ENCODE measurements around the gene RAB2B. TPM values are rescaled to one million over a fixed set of nuclear protein-coding genes. Genes with fewer than 3 reads are reported as not detected.
A peak's percentile ranks its signal among the peaks of the same experiment; 100 is the strongest.

RAB2B gene
- 15.6 TPM for total RNA-seq
- polyA plus RNA-seq: 15.7 TPM
- long read RNA-seq, donor 1, partial matches to known transcripts: 0 of 1 reads
- long read RNA-seq, donor 1, other reads (novel, unspliced or antisense): 0 of 1 reads
- long read RNA-seq, donor 2: 0 reads
- long read RNA-seq, donor 3, partial matches to known transcripts: 0 of 6 reads
- long read RNA-seq, donor 3, other reads (novel, unspliced or antisense): 0 of 6 reads
- long read RNA-seq, donor 4, partial matches to known transcripts: 0 of 2 reads
- long read RNA-seq, donor 4, other reads (novel, unspliced or antisense): 0 of 2 reads
- long read RNA-seq, donor 5, partial matches to known transcripts: 0 of 6 reads
- long read RNA-seq, donor 5, other reads (novel, unspliced or antisense): 0 of 6 reads
- long read RNA-seq, donor 6, partial matches to known transcripts: 5 of 12 reads
- long read RNA-seq, donor 6, other reads (novel, unspliced or antisense): 0 of 12 reads
- long read RNA-seq, donor 7, transcript RAB2B-201 (8 exons, 2,928 nt): major isoform, 5 of 7 reads
- long read RNA-seq, donor 7, partial matches to known transcripts: 0 of 7 reads
- long read RNA-seq, donor 7, other reads (novel, unspliced or antisense): 0 of 7 reads
- long read RNA-seq, donor 8, partial matches to known transcripts: 0 of 1 reads
- long read RNA-seq, donor 8, other reads (novel, unspliced or antisense): 0 of 1 reads
- long read RNA-seq, donor 9: 0 reads
- long read RNA-seq, donor 10, partial matches to known transcripts: 0 of 4 reads
- long read RNA-seq, donor 10, other reads (novel, unspliced or antisense): 0 of 4 reads

DNA sequence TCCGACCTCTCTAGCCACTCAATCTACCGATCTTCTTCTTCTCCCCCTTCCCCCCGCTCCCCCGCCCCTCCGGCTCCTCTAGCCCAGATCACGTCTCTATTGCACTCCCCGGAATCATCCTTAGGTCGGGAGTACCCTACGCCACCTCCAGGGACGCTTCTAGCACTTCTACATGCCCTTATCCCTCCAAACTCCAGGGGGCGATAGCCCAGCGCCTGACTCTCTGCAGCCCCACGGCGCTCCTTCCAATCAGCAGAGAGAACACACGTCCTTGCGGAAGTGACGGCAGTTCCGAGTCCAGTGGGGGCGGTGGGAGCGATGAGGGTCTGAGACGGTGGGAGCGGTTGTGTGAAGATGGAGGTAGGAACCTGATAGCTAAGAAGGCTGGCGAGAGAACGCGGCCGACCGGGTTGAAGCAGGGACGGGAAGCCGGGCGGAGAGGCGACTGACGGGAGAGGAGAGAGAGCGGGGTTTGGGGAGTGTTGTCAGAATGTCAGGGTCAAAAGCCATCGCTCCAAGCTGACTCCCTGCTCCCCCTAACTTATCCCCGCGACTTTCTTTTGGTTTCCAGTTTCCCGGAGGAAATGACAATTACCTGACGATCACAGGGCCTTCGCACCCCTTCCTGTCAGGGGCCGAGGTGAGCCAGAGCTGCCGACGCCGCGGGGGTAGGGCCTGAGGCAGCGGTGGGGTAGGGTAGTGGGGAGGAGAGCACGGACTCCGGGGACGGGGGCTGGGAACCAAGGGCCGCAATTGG is at the start of gene RAB2B, which contains the start of gene TOX4:
RAB2B (minus strand) TSS at position 35 of the 757 bp plus-strand sequence. CDS start 87 bp downstream, outside the sequence.
TOX4 (plus strand) TSS at position 271 of the 757 bp plus-strand sequence; CDS start at position 355, 84 bp downstream.
- peaks cover 3 to 9% of the 10 kb centered on the region in 2 donors for H3K4me1 ChIP-seq (ENCODE audit: control insufficient read depth in 2 of 2, insufficient read depth in 2 of 2, low read length in 2 of 2)
- H3K4me3 ChIP-seq (ENCODE audit: low read length in 2 of 2): peak within 1 kb of the TSS; percentile 51 to 80
- H3K27me3 ChIP-seq (ENCODE audit: control insufficient read depth in 2 of 2, insufficient read depth in 1 of 2, low read length in 1 of 2): no peaks in the 10 kb centered on the region
- peaks cover 3 to 8% of the 10 kb centered on the region in 2 donors for H3K36me3 ChIP-seq (ENCODE audit: control insufficient read depth in 2 of 2, insufficient read depth in 2 of 2, low read length in 1 of 2)
- no peaks in the 10 kb centered on the region for H3K9me3 ChIP-seq (ENCODE audit: control insufficient read depth in 2 of 2, insufficient read depth in 1 of 2, low read length in 1 of 2)
- peak; percentile 95 to 100 (median 98) for DNase-seq (ENCODE audit: low read depth in 6 of 9, low spot score in 9 of 9)
- peak within 1 kb of the TSS; percentile 87 for H3K27ac ChIP-seq (ENCODE audit: low read depth in 1 of 2, low read length in 1 of 2)
- under 1% methylated on average over 49 of the region's 49 CpGs for WGBS

- H3K27ac ChIP-seq (ENCODE audit: low read depth in 1 of 2, low read length in 1 of 2): peak within 1 kb of the TSS; percentile 78 to 80
- peak; percentile 67 to 92 (median 82) for DNase-seq (ENCODE audit: low read depth in 6 of 9, low spot score in 9 of 9)
These were observed 49.4 kb upstream of the RAB2B start, which contains the start of gene SALL2 for GRCh38 chr14:21525962-21526671. Gene SALL2 (minus strand): TSS chr14:21526346. CDS start chr14:21526127, 219 bp downstream.

DNA sequence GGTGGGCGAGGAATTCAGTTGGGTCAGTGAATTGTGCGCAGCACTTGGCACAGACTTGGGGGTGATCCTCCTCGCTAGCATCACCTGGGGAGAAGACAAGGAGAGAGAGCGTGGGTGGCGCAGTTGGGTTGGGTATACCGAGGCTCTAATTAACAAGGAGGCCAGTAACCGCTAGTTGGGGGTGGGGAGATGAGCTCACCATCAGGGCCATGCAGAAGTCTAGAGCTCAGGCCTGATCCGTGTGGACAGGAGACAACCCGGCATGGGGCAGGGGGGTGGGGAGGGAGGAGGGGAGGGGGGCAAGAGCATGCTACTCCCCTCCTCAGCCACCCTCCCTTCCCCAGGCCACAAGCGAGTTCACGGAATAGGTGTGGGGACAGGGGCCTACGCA is 48.8 kb upstream of the RAB2B start:
- DNase-seq (ENCODE audit: low read depth in 6 of 9, low spot score in 9 of 9): peak in 1 of 9 donors; percentile 24
- no peaks in the 10 kb centered on the region for H3K9me3 ChIP-seq (ENCODE audit: control insufficient read depth in 2 of 2, insufficient read depth in 1 of 2, low read length in 1 of 2)
- 57% methylated on average over 12 of the region's 12 CpGs for WGBS
- peaks cover 8 to 20% of the 10 kb centered on the region in 2 donors for H3K4me1 ChIP-seq (ENCODE audit: control insufficient read depth in 2 of 2, insufficient read depth in 2 of 2, low read length in 2 of 2)
- H3K27ac ChIP-seq (ENCODE audit: low read depth in 1 of 2, low read length in 1 of 2): no peak overlapping the region
- H3K27me3 ChIP-seq (ENCODE audit: control insufficient read depth in 2 of 2, insufficient read depth in 1 of 2, low read length in 1 of 2): no peaks in the 10 kb centered on the region
- peaks cover 0 to 3% of the 10 kb centered on the region in 2 donors for H3K36me3 ChIP-seq (ENCODE audit: control insufficient read depth in 2 of 2, insufficient read depth in 2 of 2, low read length in 1 of 2)
- H3K4me3 ChIP-seq (ENCODE audit: low read length in 2 of 2): peak overlapping the region; percentile 72 to 87

More at GRCh38 chr14:21525962-21526671, 49.4 kb upstream of the RAB2B start, which contains the start of gene SALL2:
- under 1% methylated on average over 43 of the region's 43 CpGs for WGBS
- Histone ChIP-seq H3K4me1 (ENCODE audit: control insufficient read depth in 2 of 2, insufficient read depth in 2 of 2, low read length in 2 of 2) (peaks cover 8 to 20% of the 10 kb centered on the region in 2 donors), H3K9me3 (ENCODE audit: control insufficient read depth in 2 of 2, insufficient read depth in 1 of 2, low read length in 1 of 2) (no peaks in the 10 kb centered on the region), H3K36me3 (ENCODE audit: control insufficient read depth in 2 of 2, insufficient read depth in 2 of 2, low read length in 1 of 2) (peaks cover 0 to 3% of the 10 kb centered on the region in 2 donors), H3K4me3 (ENCODE audit: low read length in 2 of 2) (peak within 1 kb of the TSS; percentile 72 to 87), H3K27me3 (ENCODE audit: control insufficient read depth in 2 of 2, insufficient read depth in 1 of 2, low read length in 1 of 2) (no peaks in the 10 kb centered on the region)

DNA sequence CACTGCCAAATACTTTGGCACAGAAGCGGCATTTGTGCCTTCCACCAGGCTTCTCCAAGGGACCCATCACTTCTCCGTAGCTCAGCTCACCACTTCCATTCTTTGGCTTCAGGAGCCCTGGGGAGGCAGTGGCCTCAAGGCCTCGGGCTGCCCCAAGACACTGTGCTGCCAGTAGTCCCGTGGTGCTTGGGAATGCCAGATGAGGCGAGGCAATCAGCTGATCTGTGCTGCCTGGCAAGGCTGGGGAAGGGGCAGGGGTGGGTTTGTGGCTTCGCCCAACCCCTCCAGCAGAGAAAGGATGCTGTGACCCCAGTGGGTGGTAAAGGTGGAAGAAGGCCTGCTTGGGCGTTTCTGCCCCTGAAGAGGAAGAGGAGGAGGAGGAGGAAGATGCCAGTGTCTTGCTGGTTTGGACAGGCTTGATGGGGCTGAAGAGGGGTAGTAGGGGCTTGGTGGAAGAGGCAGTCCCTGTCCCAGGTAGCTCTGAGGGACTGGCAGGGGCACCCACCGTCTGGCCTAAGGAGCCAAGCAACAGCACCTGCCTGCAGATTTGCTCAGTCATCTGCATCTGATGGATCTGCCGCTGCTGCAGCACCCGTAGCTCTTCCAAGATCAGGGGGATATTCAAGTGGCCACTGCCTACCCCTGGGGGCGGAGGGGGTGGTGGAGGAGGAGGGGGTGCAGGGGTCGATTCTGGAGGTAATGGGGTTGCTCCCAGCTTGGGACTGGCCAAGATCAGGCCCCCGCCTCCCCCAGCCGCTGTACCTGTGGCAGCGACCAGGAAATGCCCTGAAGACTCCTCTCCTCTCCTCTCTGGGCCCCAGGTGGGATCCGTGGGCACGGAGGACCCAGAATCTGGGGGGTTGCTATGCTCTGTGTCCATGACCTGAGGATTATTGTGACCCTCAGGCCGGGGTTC is 48.1 kb upstream of the RAB2B start:
- no peak overlapping the region for H3K27ac ChIP-seq (ENCODE audit: low read depth in 1 of 2, low read length in 1 of 2)

DNA sequence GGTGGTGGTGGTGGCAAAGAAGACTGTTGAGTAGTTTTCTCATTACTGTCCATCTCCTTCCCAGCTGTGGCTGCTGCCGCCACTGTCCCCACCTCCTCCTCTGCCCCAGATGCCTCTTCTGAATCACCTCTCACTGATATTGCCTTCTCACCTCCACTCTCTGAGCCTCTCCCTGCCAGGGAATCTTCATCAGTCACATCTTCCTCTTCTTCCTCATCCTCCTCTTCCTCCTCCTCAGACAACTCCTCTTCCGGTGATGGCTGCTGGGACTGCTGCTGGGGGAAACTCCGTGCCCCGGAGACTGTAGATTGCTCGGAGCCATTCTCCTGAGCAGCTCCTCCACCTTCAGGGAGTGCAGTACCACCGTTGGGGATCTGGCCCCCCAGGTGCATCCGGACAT is 46.4 kb upstream of the RAB2B start:
- no peak for DNase-seq (ENCODE audit: low read depth in 6 of 9, low spot score in 9 of 9)
- Histone ChIP-seq H3K27me3 (ENCODE audit: control insufficient read depth in 2 of 2, insufficient read depth in 1 of 2, low read length in 1 of 2) (no peaks in the 10 kb centered on the region), H3K9me3 (ENCODE audit: control insufficient read depth in 2 of 2, insufficient read depth in 1 of 2, low read length in 1 of 2) (no peaks in the 10 kb centered on the region), H3K36me3 (ENCODE audit: control insufficient read depth in 2 of 2, insufficient read depth in 2 of 2, low read length in 1 of 2) (peaks cover 0 to 3% of the 10 kb centered on the region in 2 donors), H3K4me1 (ENCODE audit: control insufficient read depth in 2 of 2, insufficient read depth in 2 of 2, low read length in 2 of 2) (peaks cover 8 to 20% of the 10 kb centered on the region in 2 donors), H3K27ac (ENCODE audit: low read depth in 1 of 2, low read length in 1 of 2) (no peak overlapping the region), H3K4me3 (ENCODE audit: low read length in 2 of 2) (no peak overlapping the region)
- WGBS: 82% methylated on average over 7 of the region's 7 CpGs

More for the DNA sequence above, 48.1 kb upstream of the RAB2B start:
- 98% methylated on average over 18 of the region's 18 CpGs for WGBS
- Histone ChIP-seq H3K4me3 (ENCODE audit: low read length in 2 of 2) (peak overlapping the region in 1 of 2 donors; percentile 72), H3K27me3 (ENCODE audit: control insufficient read depth in 2 of 2, insufficient read depth in 1 of 2, low read length in 1 of 2) (no peaks in the 10 kb centered on the region), H3K36me3 (ENCODE audit: control insufficient read depth in 2 of 2, insufficient read depth in 2 of 2, low read length in 1 of 2) (peaks cover 0 to 3% of the 10 kb centered on the region in 2 donors), H3K9me3 (ENCODE audit: control insufficient read depth in 2 of 2, insufficient read depth in 1 of 2, low read length in 1 of 2) (no peaks in the 10 kb centered on the region), H3K4me1 (ENCODE audit: control insufficient read depth in 2 of 2, insufficient read depth in 2 of 2, low read length in 2 of 2) (peaks cover 8 to 20% of the 10 kb centered on the region in 2 donors)
- no peak for DNase-seq (ENCODE audit: low read depth in 6 of 9, low spot score in 9 of 9)

GRCh38 chr14:21521501-21521900 is 44.7 kb upstream of the RAB2B start:
- peaks cover 0 to 3% of the 10 kb centered on the region in 2 donors for H3K36me3 ChIP-seq (ENCODE audit: control insufficient read depth in 2 of 2, insufficient read depth in 2 of 2, low read length in 1 of 2)
- H3K27me3 ChIP-seq (ENCODE audit: control insufficient read depth in 2 of 2, insufficient read depth in 1 of 2, low read length in 1 of 2): no peaks in the 10 kb centered on the region
- WGBS: 96% methylated on average over 2 of the region's 2 CpGs
- peaks cover 0 to 9% of the 10 kb centered on the region in 2 donors for H3K4me1 ChIP-seq (ENCODE audit: control insufficient read depth in 2 of 2, insufficient read depth in 2 of 2, low read length in 2 of 2)
- H3K9me3 ChIP-seq (ENCODE audit: control insufficient read depth in 2 of 2, insufficient read depth in 1 of 2, low read length in 1 of 2): no peaks in the 10 kb centered on the region
- no peak overlapping the region for H3K27ac ChIP-seq (ENCODE audit: low read depth in 1 of 2, low read length in 1 of 2)
- no peak for DNase-seq (ENCODE audit: low read depth in 6 of 9, low spot score in 9 of 9)
- H3K4me3 ChIP-seq (ENCODE audit: low read length in 2 of 2): no peak overlapping the region

GRCh38 chr14:21520767-21521166 is 44.0 kb upstream of the RAB2B start:
- WGBS: 97% methylated on average over 1 of the region's 1 CpG

More at GRCh38 chr14:21520767-21521166, 44.0 kb upstream of the RAB2B start:
- Histone ChIP-seq H3K36me3 (ENCODE audit: control insufficient read depth in 2 of 2, insufficient read depth in 2 of 2, low read length in 1 of 2) (peaks cover 0 to 3% of the 10 kb centered on the region in 2 donors), H3K27me3 (ENCODE audit: control insufficient read depth in 2 of 2, insufficient read depth in 1 of 2, low read length in 1 of 2) (no peaks in the 10 kb centered on the region), H3K9me3 (ENCODE audit: control insufficient read depth in 2 of 2, insufficient read depth in 1 of 2, low read length in 1 of 2) (no peaks in the 10 kb centered on the region), H3K4me3 (ENCODE audit: low read length in 2 of 2) (no peak overlapping the region), H3K4me1 (ENCODE audit: control insufficient read depth in 2 of 2, insufficient read depth in 2 of 2, low read length in 2 of 2) (peaks cover 0 to 7% of the 10 kb centered on the region in 2 donors), H3K27ac (ENCODE audit: low read depth in 1 of 2, low read length in 1 of 2) (no peak overlapping the region)
- no peak for DNase-seq (ENCODE audit: low read depth in 6 of 9, low spot score in 9 of 9)
